ENCODE measurements around the gene CCN5.
A peak's percentile ranks its signal among the peaks of the same experiment; 100 is the strongest.

The CCN5 gene

GRCh38 chr20:44743916-44744655 lies 28.9 kb downstream of the CCN5 start:
- FAIRE-seq, result no peak

GRCh38 chr20:44745122-44745597 lies 30.0 kb downstream of the CCN5 start:
- TF ChIP-seq TAF1 (IDR thresholded peaks at IDR 0.05; ENCODE audit: borderline replicate concordance, low read depth, low read length), result no peak
- TF ChIP-seq POLR2AphosphoS5 (IDR thresholded peaks at IDR 0.05; ENCODE audit: low read depth, low read length), result no peak
- TF ChIP-seq POLR2A (IDR thresholded peaks at IDR 0.05; ENCODE audit: low read depth, low read length), result no peak
- FAIRE-seq, result no peak
- no peak for DNase-seq (ENCODE audit: insufficient read length)

More at GRCh38 chr20:44743916-44744655, 28.9 kb downstream of the CCN5 start:
- DNase-seq (ENCODE audit: insufficient read length), result no peak
- no peak for TF ChIP-seq POLR2A (IDR thresholded peaks at IDR 0.05; ENCODE audit: low read depth, low read length)
- no peak for TF ChIP-seq TAF1 (IDR thresholded peaks at IDR 0.05; ENCODE audit: borderline replicate concordance, low read depth, low read length)
- no peak for TF ChIP-seq POLR2AphosphoS5 (IDR thresholded peaks at IDR 0.05; ENCODE audit: low read depth, low read length)

- no peak for FAIRE-seq
- no peak for TF ChIP-seq TAF1 (IDR thresholded peaks at IDR 0.05; ENCODE audit: borderline replicate concordance, low read depth, low read length)
- no peak for TF ChIP-seq POLR2A (IDR thresholded peaks at IDR 0.05; ENCODE audit: low read depth, low read length)
- no peak for TF ChIP-seq POLR2AphosphoS5 (IDR thresholded peaks at IDR 0.05; ENCODE audit: low read depth, low read length)
- DNase-seq (ENCODE audit: insufficient read length), result no peak
Observed at GRCh38 chr20:44745598-44746366, 30.6 kb downstream of the CCN5 start, which contains the start of gene KCNK15. Gene KCNK15, plus strand, starts transcription at chr20:44745865. Its CDS starts 46 bp downstream, at chr20:44745911.

- TF ChIP-seq POLR2AphosphoS5 (IDR thresholded peaks at IDR 0.05; ENCODE audit: low read depth, low read length) (no peak), POLR2A (IDR thresholded peaks at IDR 0.05; ENCODE audit: low read depth, low read length) (no peak), TAF1 (IDR thresholded peaks at IDR 0.05; ENCODE audit: borderline replicate concordance, low read depth, low read length) (no peak)
- DNase-seq (ENCODE audit: insufficient read length) (no peak), FAIRE-seq (no peak)
Observed at GRCh38 chr20:44746367-44747165, 31.4 kb downstream of the CCN5 start.

- DNase-seq (ENCODE audit: insufficient read length) (peak; percentile 56), FAIRE-seq (peak; percentile 46)
- TF ChIP-seq POLR2A (IDR thresholded peaks at IDR 0.05; ENCODE audit: low read depth, low read length) (no peak), POLR2AphosphoS5 (IDR thresholded peaks at IDR 0.05; ENCODE audit: low read depth, low read length) (no peak), TAF1 (IDR thresholded peaks at IDR 0.05; ENCODE audit: borderline replicate concordance, low read depth, low read length) (no peak)
Observed at GRCh38 chr20:44747166-44748004, 32.2 kb downstream of the CCN5 start.

GRCh38 chr20:44748005-44748370 lies 32.8 kb downstream of the CCN5 start:
- no peak for DNase-seq (ENCODE audit: insufficient read length)
- TF ChIP-seq POLR2AphosphoS5 (IDR thresholded peaks at IDR 0.05; ENCODE audit: low read depth, low read length), result no peak
- TF ChIP-seq TAF1 (IDR thresholded peaks at IDR 0.05; ENCODE audit: borderline replicate concordance, low read depth, low read length), result no peak
- TF ChIP-seq POLR2A (IDR thresholded peaks at IDR 0.05; ENCODE audit: low read depth, low read length), result no peak
- FAIRE-seq, result no peak

GRCh38 chr20:44750081-44750805 lies 35.1 kb downstream of the CCN5 start:
- DNase-seq (ENCODE audit: insufficient read length) (no peak), FAIRE-seq (no peak)
- TF ChIP-seq POLR2A (IDR thresholded peaks at IDR 0.05; ENCODE audit: low read depth, low read length) (no peak), TAF1 (IDR thresholded peaks at IDR 0.05; ENCODE audit: borderline replicate concordance, low read depth, low read length) (no peak), POLR2AphosphoS5 (IDR thresholded peaks at IDR 0.05; ENCODE audit: low read depth, low read length) (no peak)

GRCh38 chr20:44752099-44752931 lies 37.1 kb downstream of the CCN5 start:
- DNase-seq (ENCODE audit: insufficient read length), result no peak
- no peak for FAIRE-seq
- TF ChIP-seq POLR2AphosphoS5 (IDR thresholded peaks at IDR 0.05; ENCODE audit: low read depth, low read length) (no peak), POLR2A (IDR thresholded peaks at IDR 0.05; ENCODE audit: low read depth, low read length) (no peak), TAF1 (IDR thresholded peaks at IDR 0.05; ENCODE audit: borderline replicate concordance, low read depth, low read length) (no peak)

- no peak for TF ChIP-seq POLR2A (IDR thresholded peaks at IDR 0.05; ENCODE audit: low read depth, low read length)
- TF ChIP-seq TAF1 (IDR thresholded peaks at IDR 0.05; ENCODE audit: borderline replicate concordance, low read depth, low read length), result no peak
- no peak for TF ChIP-seq POLR2AphosphoS5 (IDR thresholded peaks at IDR 0.05; ENCODE audit: low read depth, low read length)
- DNase-seq (ENCODE audit: insufficient read length), result no peak
- no peak for FAIRE-seq
Observed at GRCh38 chr20:44754554-44754953, 39.4 kb downstream of the CCN5 start.

All from GM12892 (cell line).